Esophagus muscularis mucosa (tissue), 4 donors: ENCODE results near the gene MRPS7. TPM values are rescaled to one million over a fixed set of nuclear protein-coding genes. Genes with fewer than 3 reads are reported as not detected.

Experiments used
- DNase-seq: peaks from one replicate; pipeline ENCODE4 v3.0.0-alpha.2; 2017; ENCODE audit errors: extremely low spot score
- H3K27ac ChIP-seq, 4 donors: fragments of 200-600 bp; sonication (generic); replicated peaks in 1 of 4; 1 replicate in 3 of 4; 2 replicates in 1 of 4; pipeline ENCODE4 v1.5.1; 2016 to 2019; ENCODE audit warnings: mild to moderate bottlenecking in 1 of 4
- H3K27me3 ChIP-seq, 4 donors: fragments of 200-600 bp; sonication (generic); one replicate each; pipeline versions ENCODE4 v1.5.1 to v1.6.0; 2016 to 2019
- H3K36me3 ChIP-seq, 4 donors: fragments of 200-600 bp; sonication (generic); one replicate each; pipeline ENCODE4 v1.5.1; 2016 to 2019
- H3K4me1 ChIP-seq, 4 donors: fragments of 200-600 bp; sonication (generic); one replicate each; pipeline ENCODE4 v1.5.1; 2016 to 2019
- H3K4me3 ChIP-seq, 4 donors: fragments of 200-600 bp; sonication (generic); 1 replicate in 2 of 4; 2 replicates in 2 of 4; pipeline ENCODE4 v1.5.1; 2016 to 2019; ENCODE audit warnings: mild to moderate bottlenecking in 4 of 4, moderate library complexity in 1 of 4
- H3K9me3 ChIP-seq, 4 donors: fragments of 200-600 bp; sonication (generic); 1 replicate in 3 of 4; 2 replicates in 1 of 4; pipeline ENCODE4 v1.5.1; 2016 to 2019
- CTCF ChIP-seq, 3 experiments: fragments of 200-600 bp in 2 of 3; fragments of 450-650 bp in 1 of 3; sonication (generic) in 2 of 3; IDR thresholded peaks; one replicate each; pipeline ENCODE4 v1.5.1; 2017 to 2019; ENCODE audit warnings: antibody characterized with exemption in 3 of 3, mild to moderate bottlenecking in 2 of 3, moderate library complexity in 1 of 3
- EP300 ChIP-seq: sonication (generic); formaldehyde crosslinking; IDR thresholded peaks from one replicate; pipeline ENCODE4 v1.6.1; 2017; ENCODE audit warnings: antibody characterized with exemption
- POLR2A ChIP-seq: fragments of 450-650 bp; IDR thresholded peaks from one replicate; pipeline ENCODE4 v1.6.1; 2017; ENCODE audit warnings: antibody characterized with exemption, moderate library complexity, mild to moderate bottlenecking, low read depth
- POLR2AphosphoS5 ChIP-seq, 2 donors: sonication (generic); formaldehyde crosslinking; IDR thresholded peaks; one replicate each; pipeline ENCODE4 v1.6.1; 2017; ENCODE audit warnings: antibody characterized with exemption in 2 of 2
- WGBS: methylation state at CpG from one replicate; pipeline ENCODE4 v1.1.5; 2018; 5-methylcytosine and 5-hydroxymethylcytosine counted together
- intact Hi-C: fragments of 100-400 bp; cut with DNase I; formaldehyde crosslinking; loops from one replicate; pipeline ENCODE4 v1.15.1; 2023
- total RNA-seq, 4 donors: library from RNA; depleted of rRNA; stranded (reverse); fragments of >200 nt; gene quantifications; one replicate each; pipeline versions ENCODE4 v1.1.0 to v1.2.1, GENCODE V29; 2016

The MRPS7 gene
- total RNA-seq: 10 to 100 TPM; 37.8 to 40.6 (median 39.1) TPM

GRCh38 chr17:75261336-75262111, at the start of gene MRPS7, which contains the start of gene GGA3:
Gene MRPS7, plus strand, starts transcription at chr17:75261879. Its CDS starts 22 bp downstream, at chr17:75261901.
Gene GGA3, minus strand, starts transcription at chr17:75261606. Its CDS starts 19 bp downstream, at chr17:75261587.
- Histone ChIP-seq H3K27me3 (no peaks in the 10 kb centered on the region), H3K4me3 (peak within 1 kb of the TSS; percentile 78 to 95 (median 88)), H3K4me1 (peaks cover 29 to 46% (median 36%) of the 10 kb centered on the region in 4 donors), H3K27ac (peak within 1 kb of the TSS; percentile 87 to 97 (median 92)), H3K9me3 (no peaks in the 10 kb centered on the region), H3K36me3 (peaks cover 25 to 37% (median 33%) of the 10 kb centered on the region in 4 donors)
- WGBS: under 1% methylated on average over 33 of the region's 69 CpGs
- intact Hi-C loops: no loop called here
- peak; percentile 98 for DNase-seq
- TF ChIP-seq CTCF (IDR thresholded peaks at IDR 0.05) (peak in 1 of 3 experiments; percentile 16), POLR2AphosphoS5 (IDR thresholded peaks at IDR 0.05) (peak; percentile 85), EP300 (no peak), POLR2A (no peak)

- WGBS: 84% methylated on average over 6 of the region's 6 CpGs
Observed at GRCh38 chr17:75218131-75218530, 43.5 kb upstream of the MRPS7 start.

GRCh38 chr17:75219815-75220214, 41.9 kb upstream of the MRPS7 start:
- no peak for TF ChIP-seq CTCF (IDR thresholded peaks at IDR 0.05)
- TF ChIP-seq POLR2A: no peak
- no peak for TF ChIP-seq EP300
- no peak for TF ChIP-seq POLR2AphosphoS5 (IDR thresholded peaks at IDR 0.05)
- Histone ChIP-seq H3K27me3 (no peaks in the 10 kb centered on the region), H3K27ac (no peak overlapping the region), H3K36me3 (peaks cover 57 to 99% (median 91%) of the 10 kb centered on the region in 4 donors), H3K4me1 (no peaks in the 10 kb centered on the region), H3K9me3 (no peaks in the 10 kb centered on the region), H3K4me3 (no peak overlapping the region)
- intact Hi-C loops: no loop called here
- no peak for DNase-seq
- 95% methylated on average over 3 of the region's 3 CpGs for WGBS

More at GRCh38 chr17:75218131-75218530, 43.5 kb upstream of the MRPS7 start:
- H3K4me1 ChIP-seq: no peaks in the 10 kb centered on the region
- intact Hi-C loops: no loop called here
- peaks cover 66 to 99% (median 93%) of the 10 kb centered on the region in 4 donors for H3K36me3 ChIP-seq
- no peak overlapping the region for H3K27ac ChIP-seq
- H3K27me3 ChIP-seq: no peaks in the 10 kb centered on the region
- H3K9me3 ChIP-seq: no peaks in the 10 kb centered on the region
- DNase-seq: no peak
- H3K4me3 ChIP-seq: no peak overlapping the region
- TF ChIP-seq POLR2A (no peak), POLR2AphosphoS5 (IDR thresholded peaks at IDR 0.05) (no peak), EP300 (no peak), CTCF (IDR thresholded peaks at IDR 0.05) (no peak)

- Histone ChIP-seq H3K27me3 (no peaks in the 10 kb centered on the region), H3K4me3 (no peak overlapping the region), H3K36me3 (peaks cover 37 to 96% (median 86%) of the 10 kb centered on the region in 4 donors), H3K4me1 (peaks cover 0 to 15% (median 13%) of the 10 kb centered on the region in 4 donors), H3K9me3 (no peaks in the 10 kb centered on the region), H3K27ac (no peak overlapping the region)
- DNase-seq: no peak
- TF ChIP-seq EP300 (no peak), CTCF (IDR thresholded peaks at IDR 0.05) (no peak), POLR2A (no peak), POLR2AphosphoS5 (IDR thresholded peaks at IDR 0.05) (no peak)
- intact Hi-C loops: no loop called here
- WGBS: 75% methylated on average over 10 of the region's 14 CpGs
Observed at GRCh38 chr17:75225016-75225415, 36.7 kb upstream of the MRPS7 start.
